B cell (primary cell): ENCODE data around the gene HMGN4. TPM values are rescaled to one million over a fixed set of nuclear protein-coding genes. Genes with fewer than 3 reads are reported as not detected.

Experiments
- ATAC-seq: fragments of 200-7000 bp; cut with Tn5 transposase; one replicate; pipeline ENCODE4 v1.10.0; 2021; ENCODE audit warnings: low read depth, mild to moderate bottlenecking, moderate number of reproducible peaks, moderate library complexity
- CTCF ChIA-PET: fragments of 350-600 bp; sonication (Branson Sonifier 250); formaldehyde crosslinking; loops from one replicate; lab custom pipeline; 2021; ENCODE audit warnings: antibody characterized with exemption, inconsistent platforms; lab: Charles Lee
- POLR2A ChIA-PET: fragments of 350-600 bp; sonication (Branson Sonifier 250); formaldehyde crosslinking; loops from one replicate; lab custom pipeline; 2021; ENCODE audit warnings: antibody characterized with exemption; lab: Charles Lee
- DNase-seq: peaks from one replicate; pipeline ENCODE4 v3.0.0; 2013
- H2AFZ ChIP-seq: 2 replicates; pipeline ENCODE4 v1.6.1; 2012; ENCODE audit warnings: mild to moderate bottlenecking, low read depth, low read length; ENCODE audit not compliant: insufficient read depth, poor library complexity, severe bottlenecking
- H3K27ac ChIP-seq, 2 donors: 1 replicate in 1 of 2; 2 replicates in 1 of 2; pipeline ENCODE4 v1.5.1; 2012 to 2013; ENCODE audit warnings: low read length in 2 of 2, mild to moderate bottlenecking in 2 of 2, moderate library complexity in 1 of 2
- H3K27me3 ChIP-seq, 4 experiments: fragments of 200-600 bp in 1 of 4; sonication (generic) in 1 of 4; replicated peaks in 1 of 4; 1 replicate in 2 of 4; 2 replicates in 2 of 4; pipeline versions ENCODE4 v1.6.1 to v1.7.0; 2013 to 2016; ENCODE audit warnings: low read length in 3 of 4, mild to moderate bottlenecking in 2 of 4, mixed read lengths in 1 of 4, moderate library complexity in 1 of 4; ENCODE audit not compliant: insufficient read depth in 4 of 4, control insufficient read depth in 3 of 4; ENCODE audit errors: control extremely low read depth in 1 of 4
- H3K36me3 ChIP-seq, 2 experiments: replicated peaks in 1 of 2; 1 replicate in 1 of 2; 2 replicates in 1 of 2; pipeline versions ENCODE4 v1.6.1 to v1.7.1; 2013; ENCODE audit warnings: low read length in 1 of 2; ENCODE audit not compliant: insufficient read depth in 2 of 2, control insufficient read depth in 1 of 2; ENCODE audit errors: control extremely low read depth in 1 of 2, extremely low read depth in 1 of 2
- H3K4me1 ChIP-seq, 2 donors: fragments of 200-600 bp in 1 of 2; sonication (generic) in 1 of 2; 1 replicate in 1 of 2; 2 replicates in 1 of 2; pipeline versions ENCODE4 v1.5.1 to v1.6.1; 2013 to 2017; ENCODE audit warnings: low read length in 2 of 2; ENCODE audit not compliant: control insufficient read depth in 2 of 2, insufficient read depth in 2 of 2
- H3K4me2 ChIP-seq: replicated peaks from 2 replicates; pipeline ENCODE3; 2012; ENCODE audit warnings: mild to moderate bottlenecking, low read depth, low read length; ENCODE audit not compliant: poor library complexity, severe bottlenecking
- H3K4me3 ChIP-seq, 5 experiments: fragments of 200-600 bp in 1 of 5; sonication (generic) in 1 of 5; 1 replicate in 3 of 5; 2 replicates in 2 of 5; pipeline versions ENCODE4 v1.5.1 to v1.7.0; 2011 to 2016; ENCODE audit warnings: low read length in 4 of 5, mild to moderate bottlenecking in 4 of 5, low read depth in 2 of 5, control low read depth in 1 of 5, moderate library complexity in 1 of 5; ENCODE audit not compliant: insufficient read depth in 1 of 5; ENCODE audit errors: control extremely low read depth in 1 of 5, extremely low read depth in 1 of 5
- H3K79me2 ChIP-seq: fragments of 200-600 bp; sonication (generic); one replicate; pipeline ENCODE4 v1.6.0; 2016; ENCODE audit warnings: low read length; ENCODE audit not compliant: control insufficient read depth, insufficient read depth
- H3K9ac ChIP-seq: fragments of 200-600 bp; sonication (generic); 2 replicates; pipeline ENCODE4 v1.6.1; 2017; ENCODE audit warnings: mild to moderate bottlenecking, low read length, moderate library complexity
- H3K9me3 ChIP-seq, 3 donors: one replicate each; pipeline versions ENCODE4 v1.6.1 to v1.7.1; 2013; ENCODE audit warnings: low read length in 2 of 3; ENCODE audit not compliant: control insufficient read depth in 2 of 3, insufficient read depth in 1 of 3; ENCODE audit errors: control extremely low read depth in 1 of 3
- H4K20me1 ChIP-seq: 2 replicates; pipeline ENCODE4 v1.6.0; 2012; ENCODE audit warnings: mild to moderate bottlenecking, low read length; ENCODE audit not compliant: insufficient read depth, control insufficient read depth, poor library complexity, severe bottlenecking
- H3K27ac Mint-ChIP-seq: one replicate; pipeline ENCODE4 v1.8.0; 2021; ENCODE audit warnings: mixed read lengths
- H3K27me3 Mint-ChIP-seq: one replicate; pipeline ENCODE4 v1.8.0; 2021; ENCODE audit warnings: mixed read lengths
- H3K4me1 Mint-ChIP-seq: one replicate; pipeline ENCODE4 v1.8.0; 2021; ENCODE audit warnings: mixed read lengths
- H3K4me3 Mint-ChIP-seq: one replicate; pipeline ENCODE4 v1.8.0; 2021; ENCODE audit warnings: mixed read lengths
- H3K9me3 Mint-ChIP-seq: one replicate; pipeline ENCODE4 v1.8.0; 2022; ENCODE audit warnings: mixed read lengths; ENCODE audit not compliant: insufficient read depth
- EZH2 ChIP-seq: IDR thresholded peaks from 2 replicates; pipeline ENCODE4 v1.6.1; 2012; ENCODE audit warnings: borderline replicate concordance, low read depth, mild to moderate bottlenecking, moderate library complexity, low read length; ENCODE audit not compliant: insufficient read depth, poor library complexity, severe bottlenecking
- WGBS: methylation state at CpG from one replicate; pipeline ENCODE4 v1.1.5; 2013; ENCODE audit warnings: missing lambda C conversion rate; ENCODE audit not compliant: insufficient coverage; 5-methylcytosine and 5-hydroxymethylcytosine counted together
- intact Hi-C: fragments of 100-400 bp; cut with micrococcal nuclease; formaldehyde crosslinking; loops from one replicate; pipeline ENCODE4 v1.10.0; 2022
- polyA plus RNA-seq: library from polyadenylated mRNA; depleted of rRNA; stranded (reverse); fragments of >200 nt; gene quantifications from 2 replicates; pipeline ENCODE4 v1.2.3, GENCODE V29; 2012
- total RNA-seq, 2 donors: library from RNA; stranded (reverse); fragments of 120-200 nt in 1 of 2; gene quantifications; 1 replicate in 1 of 2; 2 replicates in 1 of 2; pipeline versions ENCODE4 v1.2.3 to v1.2.4, GENCODE V29; 2013 to 2022
- TF ChIP-seq, protein P1 (sequence below): fragments of 200-600 bp; IDR thresholded peaks from one replicate; pipeline ENCODE4 v1.8.0; 2022; ENCODE audit warnings: antibody characterized with exemption, mild to moderate bottlenecking

The HMGN4 gene
- total and polyA plus RNA-seq, 2 donors (not counting 1 experiment from before 2014, with no cell fraction given), result 37.7 to 81.1 TPM

DNA sequence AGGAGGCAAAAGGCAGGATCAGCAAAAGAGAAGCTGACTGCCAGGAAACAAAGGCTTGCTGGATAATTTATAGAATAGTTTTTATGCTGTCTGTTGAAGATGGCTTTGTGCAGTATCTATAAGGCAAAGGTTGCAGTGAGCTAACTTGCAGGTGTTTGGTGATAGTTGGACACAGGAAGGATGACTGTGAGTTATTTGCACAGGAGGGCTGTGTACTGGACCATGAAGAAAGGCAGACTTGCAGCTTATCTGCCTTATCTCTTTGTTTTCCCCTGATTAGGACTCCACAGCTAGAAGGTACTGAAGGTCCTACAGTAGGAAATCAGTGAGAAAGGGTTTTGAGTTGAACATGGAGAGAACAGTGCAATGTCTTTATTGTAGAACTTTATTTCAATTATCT is 36.0 kb upstream of the HMGN4 start:
- H3K27me3 ChIP-seq, result peaks cover 0 to 6% (median 0%) of the 10 kb centered on the region in 4 experiments
- peak; percentile 84 for ATAC-seq
- H3K4me1 Mint-ChIP-seq, result peaks cover 25% of the 10 kb centered on the region
- ChIA-PET POLR2A (interaction anchor here (1.1 to 1.4 kb wide), 2 partner anchors 19 to 35 kb away, joined by 3 to 6 read pairs; no protein-coding TSS in a partner anchor), CTCF (interaction anchor here (0.9 to 1.4 kb wide), 3 partner anchors 28 to 160 kb away, joined by 3 read pairs; no protein-coding TSS in a partner anchor)
- H3K79me2 ChIP-seq, result no peaks in the 10 kb centered on the region
- peak overlapping the region; percentile 73 for H2AFZ ChIP-seq
- H3K4me3 Mint-ChIP-seq, result peak overlapping the region; percentile 90
- H3K27ac Mint-ChIP-seq, result no peak overlapping the region
- peak overlapping the region; percentile 8 to 65 (median 56) for H3K4me3 ChIP-seq
- no peaks in the 10 kb centered on the region for H3K36me3 ChIP-seq
- peak; percentile 54 for DNase-seq
- intact Hi-C loops, result loop anchor here (2.0 kb wide), 1 partner anchor 19 kb away; no protein-coding TSS in a partner anchor
- H4K20me1 ChIP-seq, result no peaks in the 10 kb centered on the region
- H3K9ac ChIP-seq, result peak overlapping the region; percentile 68
- no peaks in the 10 kb centered on the region for H3K27me3 Mint-ChIP-seq
- no peaks in the 10 kb centered on the region for H3K9me3 ChIP-seq
- H3K27ac ChIP-seq, result no peak overlapping the region
- TF ChIP-seq, protein P1, sequence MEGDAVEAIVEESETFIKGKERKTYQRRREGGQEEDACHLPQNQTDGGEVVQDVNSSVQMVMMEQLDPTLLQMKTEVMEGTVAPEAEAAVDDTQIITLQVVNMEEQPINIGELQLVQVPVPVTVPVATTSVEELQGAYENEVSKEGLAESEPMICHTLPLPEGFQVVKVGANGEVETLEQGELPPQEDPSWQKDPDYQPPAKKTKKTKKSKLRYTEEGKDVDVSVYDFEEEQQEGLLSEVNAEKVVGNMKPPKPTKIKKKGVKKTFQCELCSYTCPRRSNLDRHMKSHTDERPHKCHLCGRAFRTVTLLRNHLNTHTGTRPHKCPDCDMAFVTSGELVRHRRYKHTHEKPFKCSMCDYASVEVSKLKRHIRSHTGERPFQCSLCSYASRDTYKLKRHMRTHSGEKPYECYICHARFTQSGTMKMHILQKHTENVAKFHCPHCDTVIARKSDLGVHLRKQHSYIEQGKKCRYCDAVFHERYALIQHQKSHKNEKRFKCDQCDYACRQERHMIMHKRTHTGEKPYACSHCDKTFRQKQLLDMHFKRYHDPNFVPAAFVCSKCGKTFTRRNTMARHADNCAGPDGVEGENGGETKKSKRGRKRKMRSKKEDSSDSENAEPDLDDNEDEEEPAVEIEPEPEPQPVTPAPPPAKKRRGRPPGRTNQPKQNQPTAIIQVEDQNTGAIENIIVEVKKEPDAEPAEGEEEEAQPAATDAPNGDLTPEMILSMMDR, result no peak
- no peak for TF ChIP-seq EZH2
- no peaks in the 10 kb centered on the region for H3K9me3 Mint-ChIP-seq
- H3K4me1 ChIP-seq, result peaks cover 22 to 23% of the 10 kb centered on the region in 2 donors
- peak overlapping the region; percentile 79 for H3K4me2 ChIP-seq

DNA sequence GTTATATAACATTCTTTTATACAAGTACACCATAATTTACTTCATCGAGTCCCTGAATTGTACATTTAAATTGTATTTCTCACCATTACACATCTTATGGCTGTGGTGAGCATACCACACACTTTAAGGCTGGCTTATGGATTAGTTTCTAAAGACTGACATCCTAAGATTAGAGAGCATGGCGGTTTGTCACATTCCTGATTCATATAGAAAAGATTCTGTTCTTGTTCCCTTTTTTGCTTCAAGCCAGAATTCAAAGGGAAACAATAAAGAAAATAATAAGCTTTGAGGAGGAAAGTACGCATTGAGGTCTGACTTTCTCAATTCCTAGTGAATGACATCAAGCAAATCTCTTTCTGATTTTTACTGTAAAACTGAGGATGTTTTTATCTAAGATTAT is 35.5 kb upstream of the HMGN4 start:
- H3K27ac ChIP-seq, result no peak overlapping the region
- Mint-ChIP-seq H3K27ac (no peak overlapping the region), H3K27me3 (no peaks in the 10 kb centered on the region), H3K9me3 (no peaks in the 10 kb centered on the region), H3K4me1 (peaks cover 21% of the 10 kb centered on the region), H3K4me3 (no peak overlapping the region)
- H3K27me3 ChIP-seq, result peaks cover 0 to 6% (median 0%) of the 10 kb centered on the region in 4 experiments
- intact Hi-C loops, result loop anchor here (2.0 kb wide), 1 partner anchor 18 kb away; no protein-coding TSS in a partner anchor
- H3K9me3 ChIP-seq, result no peaks in the 10 kb centered on the region
- H3K9ac ChIP-seq, result no peak overlapping the region
- ChIA-PET POLR2A (interaction anchor here (1.4 kb wide), 1 partner anchor 35 kb away, joined by 6 read pairs; no protein-coding TSS in a partner anchor), CTCF (interaction anchor here (1.2 kb wide), 1 partner anchor 51 kb away, joined by 3 read pairs; no protein-coding TSS in a partner anchor)
- H3K79me2 ChIP-seq, result no peaks in the 10 kb centered on the region
- H3K4me1 ChIP-seq, result peaks cover 18% of the 10 kb centered on the region in 2 donors
- no CpG with 5 or more reads among the region's 3 CpGs for WGBS
- H2AFZ ChIP-seq, result no peak overlapping the region
- peak overlapping the region; percentile 79 for H3K4me2 ChIP-seq
- ATAC-seq (no peak), DNase-seq (no peak)
- TF ChIP-seq, protein P1, result no peak
- no peak for TF ChIP-seq EZH2
- no peaks in the 10 kb centered on the region for H3K36me3 ChIP-seq
- H3K4me3 ChIP-seq, result no peak overlapping the region
- no peaks in the 10 kb centered on the region for H4K20me1 ChIP-seq
